GM18907 (cell line): ENCODE data around the gene TGM1.

Experiments
- ATAC-seq: cut with Tn5 transposase; IDR thresholded peaks from one replicate; pipeline ENCODE4 v1.9.1; 2021; ENCODE audit warnings: mild to moderate bottlenecking, moderate library complexity; ENCODE audit not compliant: unreplicated experiment

TGM1 gene

DNA sequence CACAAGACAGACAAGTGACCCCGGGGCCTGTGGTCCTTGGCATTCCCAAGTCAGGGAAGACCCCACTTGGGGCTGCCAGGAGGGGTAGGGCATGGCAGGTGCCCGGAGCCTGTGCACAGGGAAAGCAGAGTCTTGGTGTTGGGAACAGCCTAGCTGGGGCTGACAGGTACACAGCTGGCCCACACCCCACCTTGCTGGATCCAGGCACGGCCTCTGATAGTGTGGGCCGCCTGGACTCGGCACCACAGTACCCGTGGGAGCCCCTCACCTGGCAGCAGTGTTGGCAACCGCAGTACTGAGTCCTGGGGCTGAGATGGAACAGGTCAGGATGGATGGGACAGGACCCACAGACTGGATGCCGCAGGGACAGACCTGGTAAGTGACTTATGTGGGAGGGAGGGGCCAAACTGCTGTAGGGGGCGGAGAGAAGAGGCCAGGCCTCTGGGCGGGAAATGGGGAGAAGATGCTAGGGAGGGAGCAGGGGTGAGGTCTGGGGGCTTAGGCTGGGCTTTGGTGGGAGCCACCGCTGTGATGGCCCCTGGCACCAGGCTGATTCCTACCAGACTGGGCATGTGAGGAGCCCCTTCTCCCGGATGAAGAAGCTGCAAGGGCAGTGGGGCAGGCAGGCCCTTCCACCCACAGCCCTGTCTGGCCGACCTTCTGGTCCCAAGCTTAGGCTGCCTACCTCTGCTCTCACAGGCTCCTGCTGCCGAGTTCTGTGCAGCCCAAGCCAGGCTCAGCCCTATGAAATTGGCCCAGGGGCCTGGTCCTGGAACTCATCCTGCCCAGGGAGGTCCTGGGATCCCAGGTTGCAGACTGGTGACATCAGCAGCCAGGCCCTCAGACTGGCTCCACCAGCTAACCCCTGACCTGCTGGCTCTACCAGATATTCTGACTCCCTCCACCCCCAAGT lies at the start of gene TGM1:
TGM1 (minus strand) TSS at position 357 of the 913 bp plus-strand sequence. CDS start 825 bp downstream, outside the sequence.
- no peak for ATAC-seq

GRCh38 chr14:24311837-24312615 lies 49.0 kb upstream of the TGM1 start:
- ATAC-seq: no peak

DNA sequence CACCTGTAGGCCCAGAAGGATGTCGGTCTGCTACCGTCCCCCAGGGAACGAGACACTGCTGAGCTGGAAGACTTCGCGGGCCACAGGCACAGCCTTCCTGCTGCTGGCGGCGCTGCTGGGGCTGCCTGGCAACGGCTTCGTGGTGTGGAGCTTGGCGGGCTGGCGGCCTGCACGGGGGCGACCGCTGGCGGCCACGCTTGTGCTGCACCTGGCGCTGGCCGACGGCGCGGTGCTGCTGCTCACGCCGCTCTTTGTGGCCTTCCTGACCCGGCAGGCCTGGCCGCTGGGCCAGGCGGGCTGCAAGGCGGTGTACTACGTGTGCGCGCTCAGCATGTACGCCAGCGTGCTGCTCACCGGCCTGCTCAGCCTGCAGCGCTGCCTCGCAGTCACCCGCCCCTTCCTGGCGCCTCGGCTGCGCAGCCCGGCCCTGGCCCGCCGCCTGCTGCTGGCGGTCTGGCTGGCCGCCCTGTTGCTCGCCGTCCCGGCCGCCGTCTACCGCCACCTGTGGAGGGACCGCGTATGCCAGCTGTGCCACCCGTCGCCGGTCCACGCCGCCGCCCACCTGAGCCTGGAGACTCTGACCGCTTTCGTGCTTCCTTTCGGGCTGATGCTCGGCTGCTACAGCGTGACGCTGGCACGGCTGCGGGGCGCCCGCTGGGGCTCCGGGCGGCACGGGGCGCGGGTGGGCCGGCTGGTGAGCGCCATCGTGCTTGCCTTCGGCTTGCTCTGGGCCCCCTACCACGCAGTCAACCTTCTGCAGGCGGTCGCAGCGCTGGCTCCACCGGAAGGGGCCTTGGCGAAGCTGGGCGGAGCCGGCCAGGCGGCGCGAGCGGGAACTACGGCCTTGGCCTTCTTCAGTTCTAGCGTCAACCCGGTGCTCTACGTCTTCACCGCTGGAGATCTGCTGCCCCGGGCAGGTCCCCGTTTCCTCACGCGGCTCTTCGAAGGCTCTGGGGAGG lies 47.9 kb upstream of the TGM1 start, which contains the start of gene LTB4R:
LTB4R (plus strand) TSS at position 857 of the 959 bp plus-strand sequence. CDS start 4,150 bp downstream, outside the sequence.
- peak; percentile 71 for ATAC-seq

- no peak for ATAC-seq
Measured at GRCh38 chr14:24310265-24310645, 47.3 kb upstream of the TGM1 start.

DNA sequence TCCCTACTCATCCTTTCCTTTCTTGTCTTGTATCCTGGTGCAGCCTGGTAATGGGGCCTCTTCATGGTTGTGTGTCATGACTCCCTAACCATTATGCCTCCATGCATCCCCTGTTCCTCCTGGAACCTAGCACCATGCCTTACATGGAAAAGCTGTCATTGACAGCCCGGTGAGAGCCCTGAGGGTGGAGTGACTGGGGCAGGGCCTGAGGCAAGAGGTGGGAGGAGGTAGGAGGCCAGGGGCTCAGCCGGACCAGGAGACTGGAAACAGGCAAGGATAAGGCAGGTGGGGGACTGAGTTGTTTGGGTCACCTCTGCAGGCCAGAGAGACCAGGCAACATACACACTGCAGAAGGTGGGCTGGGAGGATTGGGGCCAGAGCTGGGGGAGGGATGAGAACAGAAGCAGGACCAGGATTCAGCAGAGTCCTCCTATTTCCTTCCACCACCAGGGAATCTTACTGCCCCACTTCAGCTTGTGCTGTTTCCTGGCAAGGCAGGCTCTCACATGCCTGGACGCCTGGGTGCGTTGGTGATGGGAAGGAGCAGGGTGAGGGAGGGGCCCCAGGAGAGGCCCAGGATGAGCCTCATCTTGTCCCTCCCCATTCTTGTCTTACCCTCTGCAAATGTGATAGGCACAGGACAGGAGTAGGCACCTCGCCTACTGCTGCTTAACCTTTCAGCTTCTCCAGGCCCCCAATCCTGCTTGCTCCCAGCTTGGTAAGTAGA lies 46.7 kb upstream of the TGM1 start, which contains the start of gene LTB4R2:
LTB4R2 (plus strand) TSS at position 603 of the 727 bp plus-strand sequence. CDS start 525 bp downstream, outside the sequence.
- no peak for ATAC-seq

DNA sequence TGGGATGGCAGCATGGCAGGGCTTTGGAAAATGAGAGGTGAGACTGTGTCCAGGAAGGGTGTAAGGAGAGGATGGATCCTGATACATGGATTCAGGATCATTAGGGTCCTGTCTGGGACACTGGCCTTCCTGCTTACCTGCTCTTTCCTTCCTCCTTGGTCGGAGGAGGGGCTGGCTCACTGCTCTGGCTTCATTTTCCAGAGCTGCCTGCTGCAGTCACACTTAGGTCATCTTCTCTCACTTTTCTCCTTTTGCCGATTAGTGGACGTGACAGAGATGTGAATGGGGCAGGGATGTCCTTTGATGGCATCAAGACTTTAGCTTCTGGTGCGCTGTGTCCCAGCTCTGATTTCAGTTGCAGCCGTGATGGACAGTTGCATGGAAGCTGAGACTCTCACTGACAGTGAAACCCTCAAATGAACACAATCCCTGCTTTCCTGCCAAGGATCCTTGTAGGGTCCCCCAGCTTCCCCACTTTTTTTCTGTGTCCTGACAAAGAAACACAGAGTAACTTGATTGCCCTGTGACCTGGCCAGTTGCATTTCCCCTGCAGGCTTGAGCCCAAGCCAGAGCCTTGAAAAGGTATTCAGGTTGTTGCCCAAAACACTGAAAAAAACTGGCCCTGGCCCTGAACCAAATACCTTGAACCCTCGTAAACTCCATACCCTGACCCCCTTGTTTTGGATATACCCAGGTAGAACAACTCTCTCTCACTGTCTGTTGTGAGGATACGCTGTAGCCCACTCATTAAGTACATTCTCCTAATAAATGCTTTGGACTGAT lies 45.6 kb upstream of the TGM1 start:
- ATAC-seq: no peak

DNA sequence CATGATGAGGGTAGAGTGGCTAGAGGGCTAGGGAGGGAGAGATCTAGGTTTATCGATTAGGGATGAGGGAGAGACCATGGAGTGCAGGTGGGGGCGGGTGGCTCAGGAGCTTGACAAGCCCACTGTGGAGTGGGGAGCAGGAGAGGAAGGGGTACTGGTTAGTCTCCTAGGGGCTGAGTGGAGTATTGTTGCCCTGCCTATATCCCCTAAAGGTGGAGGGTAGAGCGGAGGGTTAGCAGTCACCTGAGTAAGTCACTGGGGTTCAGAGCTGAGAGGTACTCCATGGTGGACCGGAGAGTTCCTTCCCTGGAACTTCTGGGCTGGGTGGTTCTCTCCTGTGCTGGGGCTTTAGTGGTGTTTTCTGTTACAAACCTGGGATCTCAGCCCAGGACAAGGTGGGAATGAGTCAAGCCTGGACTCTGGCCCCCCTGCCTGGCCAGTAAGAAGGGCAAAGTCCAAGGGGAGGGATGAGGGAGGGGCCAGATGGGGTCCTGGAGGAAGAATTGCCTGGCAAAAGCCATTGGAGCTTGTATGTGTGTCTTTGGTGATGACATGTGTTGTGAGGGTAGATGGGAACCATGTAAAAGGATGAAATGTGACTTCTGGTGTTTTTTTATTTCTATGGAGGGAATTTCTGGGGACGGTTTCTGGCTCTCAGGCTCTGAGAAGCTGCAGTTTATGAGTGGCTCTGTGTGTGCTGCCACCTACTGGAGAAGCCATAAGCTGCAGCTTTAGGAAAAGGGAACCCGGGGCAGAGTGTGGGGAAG lies 44.8 kb upstream of the TGM1 start, which contains the start of gene CIDEB:
CIDEB (minus strand) TSS at position 403 of the 767 bp plus-strand sequence; CDS start at position 284, 119 bp downstream.
- ATAC-seq: no peak

GRCh38 chr14:24307156-24307574 lies 44.2 kb upstream of the TGM1 start:
- no peak for ATAC-seq

- no peak for ATAC-seq
Measured at GRCh38 chr14:24304019-24304387, 41.0 kb upstream of the TGM1 start.

DNA sequence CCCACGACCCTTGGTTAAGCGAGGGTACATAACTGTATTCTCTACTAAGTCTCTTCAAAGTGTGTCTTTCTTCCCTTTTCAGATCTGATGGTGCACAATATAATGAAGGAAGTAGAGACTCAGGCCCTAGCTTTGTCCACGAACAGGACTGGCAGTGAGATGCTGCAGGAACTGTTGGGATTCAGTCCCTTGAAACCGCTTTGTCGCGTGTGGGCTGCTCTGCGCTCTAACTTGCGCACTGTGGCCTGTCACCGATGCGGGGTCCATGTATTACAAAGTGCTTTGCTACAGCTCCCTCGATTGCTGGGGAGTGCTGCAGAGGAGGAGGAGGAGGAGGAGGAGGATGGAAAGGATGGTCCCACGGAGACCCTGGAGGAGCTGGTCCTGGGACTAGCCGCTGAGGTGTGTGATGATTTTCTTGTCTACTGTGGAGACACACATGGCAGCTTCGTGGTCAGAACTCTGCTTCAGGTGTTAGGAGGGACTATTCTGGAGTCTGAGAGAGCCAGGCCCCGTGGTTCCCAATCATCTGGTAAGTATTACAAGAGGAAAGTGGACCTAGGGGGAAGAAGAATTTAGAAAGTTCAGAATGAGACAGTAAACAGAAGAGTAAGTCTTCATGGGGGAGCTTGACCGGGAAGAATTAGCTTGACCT lies 37.5 kb upstream of the TGM1 start:
- no peak for ATAC-seq

DNA sequence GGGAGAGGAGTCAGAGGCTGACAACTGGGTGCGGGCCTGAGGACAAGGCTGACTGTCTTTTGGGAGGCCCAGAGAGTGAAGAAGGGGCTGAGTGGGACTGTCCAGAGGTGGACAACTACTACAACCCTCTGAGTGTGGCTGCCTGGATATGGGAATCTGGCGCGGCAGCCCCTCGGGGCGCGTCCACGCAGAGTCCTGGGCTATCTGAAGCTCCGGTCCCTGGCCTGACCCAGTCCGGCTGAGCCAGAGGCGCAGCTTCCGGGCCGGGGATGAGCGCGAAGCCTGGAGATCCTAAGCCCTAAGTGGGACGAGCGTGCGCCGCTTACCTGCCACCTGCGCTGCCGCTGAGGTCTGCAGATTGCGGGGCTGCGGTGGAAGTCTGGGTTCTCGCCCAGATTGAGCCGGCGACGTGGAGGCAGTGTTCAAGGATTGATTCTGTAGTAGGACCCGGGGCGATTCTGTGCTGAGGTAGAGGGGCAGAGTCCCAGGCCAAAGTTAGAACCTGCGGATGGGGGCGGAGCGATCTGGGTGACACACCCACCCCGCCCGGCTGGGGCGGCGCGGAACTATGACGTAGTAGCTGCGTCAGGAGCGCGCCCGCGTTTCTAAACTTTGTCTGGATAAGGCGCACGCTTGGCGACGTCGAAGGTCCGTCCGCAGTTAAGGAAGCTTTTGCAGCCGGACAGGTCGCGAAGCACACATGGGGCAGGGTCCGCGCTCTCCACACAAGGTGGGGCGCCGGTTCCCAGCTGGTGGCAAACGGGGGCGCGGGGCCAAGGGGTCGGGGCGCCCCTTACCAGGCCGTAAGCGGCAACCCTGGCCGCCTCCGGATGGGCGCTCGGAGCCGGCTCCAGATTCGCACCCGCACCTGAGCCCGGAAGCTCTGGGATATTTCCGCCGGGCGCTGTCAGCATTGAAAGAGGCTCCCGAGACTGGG lies 36.5 kb upstream of the TGM1 start, which contains the start of the genes DHRS1 and NOP9:
DHRS1 (minus strand) TSS at position 526 of the 937 bp plus-strand sequence. CDS start 674 bp downstream, outside the sequence.
NOP9 (plus strand) TSS at position 596 of the 937 bp plus-strand sequence; CDS start at position 701, 105 bp downstream.
- peak; percentile 71 for ATAC-seq

- ATAC-seq: no peak
Measured at GRCh38 chr14:24298892-24299254, 35.9 kb upstream of the TGM1 start.

- peak; percentile 36 for ATAC-seq
Measured at GRCh38 chr14:24297190-24297964, 34.4 kb upstream of the TGM1 start.

DNA sequence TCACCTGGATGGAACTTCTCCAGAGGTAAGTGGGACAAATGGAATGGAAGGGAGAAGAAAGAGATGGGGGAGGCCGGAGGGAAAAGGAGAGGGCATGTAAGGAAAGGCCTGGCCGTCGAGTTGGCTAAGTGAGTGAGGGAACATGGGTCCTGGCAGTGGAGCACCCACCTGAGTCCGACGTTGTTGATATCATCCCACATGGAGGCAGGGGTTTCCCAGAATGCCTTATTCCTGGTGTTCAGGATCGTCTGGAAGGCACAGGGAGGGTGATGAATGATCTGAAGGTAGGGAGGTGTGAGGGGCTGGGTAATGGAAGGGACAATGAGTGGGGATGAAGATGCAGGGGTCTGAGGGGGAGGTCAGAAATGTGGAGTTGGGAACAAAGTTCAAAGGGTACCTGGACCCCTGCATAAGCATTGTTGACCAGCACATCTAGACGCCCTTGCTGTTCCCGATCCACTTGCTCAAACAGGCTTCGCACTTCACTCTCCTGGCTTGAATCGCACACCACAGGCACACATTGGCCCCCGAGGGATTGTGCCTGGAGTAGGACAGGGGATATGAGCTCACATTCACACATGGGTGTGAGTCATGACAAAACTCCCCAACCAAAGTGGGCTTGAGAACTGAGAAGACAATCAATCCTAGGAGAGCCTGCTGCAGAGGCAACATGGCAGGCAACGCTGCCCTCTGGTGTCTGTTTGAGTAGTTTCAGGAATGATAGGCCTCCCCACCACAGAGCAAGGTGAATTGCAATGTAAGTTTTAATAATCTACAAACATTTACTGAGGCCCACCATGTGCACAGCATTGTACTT lies 33.6 kb upstream of the TGM1 start:
- peak; percentile 54 for ATAC-seq

DNA sequence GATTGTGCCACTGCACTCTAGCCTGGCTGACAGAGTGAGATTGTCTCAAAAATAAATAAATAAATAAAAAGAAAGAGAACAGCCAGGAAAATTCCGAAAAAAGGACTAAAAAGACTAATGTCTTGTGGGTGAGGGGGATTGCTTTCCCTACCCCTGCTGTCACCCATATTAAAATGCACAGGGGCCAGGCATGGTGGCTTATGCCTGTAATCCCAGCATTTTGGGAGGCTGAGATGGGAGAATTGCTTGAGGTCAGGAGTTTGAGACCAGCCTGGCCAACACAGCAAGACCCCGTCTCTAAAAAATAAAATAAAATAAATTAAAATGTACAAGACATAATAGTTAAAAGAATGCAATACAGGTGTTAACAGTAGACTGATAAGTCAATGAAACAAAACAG lies 30.5 kb upstream of the TGM1 start:
- ATAC-seq: no peak
